Astrocyte (in vitro differentiated cells and primary cell): Measurements from ENCODE around the gene SLC15A5.

Source experiments
- EZH2 ChIP-seq: IDR thresholded peaks from 2 replicates; pipeline ENCODE4 v1.6.1; 2012; ENCODE audit warnings: mild to moderate bottlenecking, low read length, inconsistent platforms; ENCODE audit not compliant: insufficient read depth
- TF ChIP-seq, protein P1 (sequence below): IDR thresholded peaks from 2 replicates; pipeline ENCODE4 v1.5.1; 2011; ENCODE audit warnings: low read depth, mild to moderate bottlenecking, inconsistent platforms, low read length, moderate library complexity; ENCODE audit not compliant: insufficient read depth

DNA sequence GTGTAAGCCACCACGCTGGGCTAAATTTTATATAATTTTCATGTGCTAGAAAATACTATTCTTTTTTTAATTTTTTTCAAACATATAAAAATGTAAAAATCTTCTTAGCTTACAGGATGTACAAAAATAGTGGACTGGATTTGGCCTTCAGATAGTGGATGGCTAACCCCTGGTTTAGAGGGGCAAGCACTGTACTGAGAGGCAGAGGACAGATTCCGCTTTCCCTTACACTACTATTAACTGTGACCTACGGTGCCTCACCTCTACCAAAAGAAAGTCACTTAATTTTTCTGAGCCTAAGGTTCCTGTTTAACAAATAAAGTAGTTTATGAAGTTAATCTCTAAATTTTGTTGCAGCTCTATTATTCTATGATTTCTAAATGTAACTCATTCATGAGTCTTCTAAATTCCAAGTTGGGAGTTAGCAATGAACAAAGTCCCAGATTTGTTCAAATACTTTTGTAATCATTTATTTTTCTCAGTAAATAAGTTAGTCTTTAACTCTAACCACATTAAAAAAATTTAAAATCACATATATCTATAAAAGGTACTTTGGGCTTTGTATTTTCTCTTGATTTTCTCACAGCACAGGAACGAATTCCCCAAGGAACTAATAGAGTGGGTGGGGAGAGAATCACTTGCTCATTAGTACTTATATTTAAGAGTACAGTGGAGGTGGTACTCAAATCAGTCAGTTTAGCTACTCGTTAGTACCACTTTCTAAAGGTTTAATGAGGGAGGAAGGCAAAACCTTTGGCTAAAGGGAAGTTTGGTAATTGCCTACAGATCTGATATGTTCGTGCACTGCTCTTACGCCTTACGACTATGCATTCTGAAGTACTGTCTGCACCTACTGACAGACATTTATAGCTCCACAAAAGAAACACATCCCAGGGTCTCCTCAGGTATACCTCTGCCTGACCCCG lies 33.7 kb downstream of the SLC15A5 start:
- TF ChIP-seq, protein P1, sequence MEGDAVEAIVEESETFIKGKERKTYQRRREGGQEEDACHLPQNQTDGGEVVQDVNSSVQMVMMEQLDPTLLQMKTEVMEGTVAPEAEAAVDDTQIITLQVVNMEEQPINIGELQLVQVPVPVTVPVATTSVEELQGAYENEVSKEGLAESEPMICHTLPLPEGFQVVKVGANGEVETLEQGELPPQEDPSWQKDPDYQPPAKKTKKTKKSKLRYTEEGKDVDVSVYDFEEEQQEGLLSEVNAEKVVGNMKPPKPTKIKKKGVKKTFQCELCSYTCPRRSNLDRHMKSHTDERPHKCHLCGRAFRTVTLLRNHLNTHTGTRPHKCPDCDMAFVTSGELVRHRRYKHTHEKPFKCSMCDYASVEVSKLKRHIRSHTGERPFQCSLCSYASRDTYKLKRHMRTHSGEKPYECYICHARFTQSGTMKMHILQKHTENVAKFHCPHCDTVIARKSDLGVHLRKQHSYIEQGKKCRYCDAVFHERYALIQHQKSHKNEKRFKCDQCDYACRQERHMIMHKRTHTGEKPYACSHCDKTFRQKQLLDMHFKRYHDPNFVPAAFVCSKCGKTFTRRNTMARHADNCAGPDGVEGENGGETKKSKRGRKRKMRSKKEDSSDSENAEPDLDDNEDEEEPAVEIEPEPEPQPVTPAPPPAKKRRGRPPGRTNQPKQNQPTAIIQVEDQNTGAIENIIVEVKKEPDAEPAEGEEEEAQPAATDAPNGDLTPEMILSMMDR, result no peak
- no peak for TF ChIP-seq EZH2
